CD1c-positive myeloid dendritic cell (primary cell): Measurements from ENCODE around the gene ANKRD11.
"Not testable (repeated sequence)": the region's sequence is repeated elsewhere in the genome, so short reads cannot be mapped to it uniquely, and the experiment has no call there.

Experiments used
- DNase-seq: peaks from one replicate; pipeline ENCODE4 v3.0.0-alpha.2; 2016; ENCODE audit errors: extremely low spot score

The ANKRD11 gene

GRCh38 chr16:89481356-89481955 lies 8.9 kb downstream of the ANKRD11 start:
- no peak for DNase-seq

DNA sequence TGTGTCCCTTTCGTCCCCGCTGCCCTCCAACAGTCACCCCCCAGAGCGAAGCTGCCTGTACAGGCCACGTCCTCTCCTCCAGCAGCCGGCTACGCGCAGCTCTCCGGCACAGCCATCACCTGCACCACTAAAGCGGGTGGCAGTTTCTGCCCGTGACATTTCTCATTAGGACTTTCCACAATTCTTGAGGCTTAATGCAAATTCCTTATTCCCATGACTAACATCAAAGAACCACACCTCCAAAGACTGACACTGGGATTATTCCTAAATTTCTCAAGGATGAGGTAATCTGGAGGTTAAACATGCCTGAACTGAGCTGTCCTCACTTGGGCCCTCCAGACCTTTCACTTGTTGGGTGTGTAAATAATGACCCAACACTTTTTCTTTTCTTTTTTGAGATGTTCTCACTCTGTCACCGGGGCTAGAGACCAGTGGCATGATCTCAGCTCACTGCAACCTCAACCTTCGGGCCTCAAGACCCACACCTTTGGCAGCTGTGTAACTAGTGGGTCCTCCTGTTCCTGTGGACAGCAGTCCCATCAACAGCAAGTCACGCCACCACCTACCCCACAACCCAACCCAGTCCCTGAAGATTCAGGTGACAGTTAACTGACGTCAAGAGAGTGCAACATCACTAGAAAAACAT lies 11.7 kb downstream of the ANKRD11 start:
- DNase-seq: peak; percentile 9

DNA sequence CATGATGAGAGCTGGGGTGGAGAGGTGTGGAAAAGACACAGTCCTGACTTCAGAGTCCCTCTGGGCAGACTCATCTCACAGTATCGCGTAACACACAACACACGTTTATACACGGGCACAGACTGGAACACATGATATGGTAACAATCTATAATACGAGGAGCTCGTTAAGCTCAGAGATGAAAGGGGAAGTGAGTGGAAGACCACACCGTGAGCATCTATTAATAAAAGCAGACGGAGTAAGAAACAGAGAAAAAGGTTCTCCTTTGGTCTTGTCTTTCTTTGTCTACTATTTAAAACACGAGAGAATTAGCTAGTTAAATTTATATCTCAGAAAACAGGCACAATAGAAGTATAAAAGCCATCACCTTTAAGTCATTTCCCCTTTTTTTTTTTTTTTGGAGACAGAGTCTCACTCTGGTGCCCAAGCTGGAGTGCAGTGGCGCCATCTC lies 13.5 kb downstream of the ANKRD11 start:
- DNase-seq: peak; percentile 41

- DNase-seq: no peak
Observed at GRCh38 chr16:89476379-89476778, 14.0 kb downstream of the ANKRD11 start.

DNA sequence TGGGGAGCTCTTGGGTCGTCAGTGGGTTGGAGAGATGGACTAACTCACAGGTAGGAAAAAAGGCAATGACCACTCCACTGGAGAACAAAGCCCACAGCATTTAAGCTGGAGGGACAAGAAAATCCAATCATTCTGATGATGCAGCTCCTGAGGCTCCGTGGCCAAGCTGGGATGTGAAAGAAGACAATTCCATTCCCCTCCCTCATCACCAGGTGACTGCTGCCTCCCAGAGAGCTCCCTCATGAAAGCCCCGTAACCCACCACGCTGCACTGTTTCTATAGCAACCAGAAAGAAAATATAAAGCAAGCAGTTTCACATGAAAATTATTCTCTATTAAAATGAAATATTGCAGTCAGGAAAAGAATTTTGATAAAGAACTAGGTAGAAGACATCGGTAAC lies 15.2 kb downstream of the ANKRD11 start:
- no peak for DNase-seq

DNA sequence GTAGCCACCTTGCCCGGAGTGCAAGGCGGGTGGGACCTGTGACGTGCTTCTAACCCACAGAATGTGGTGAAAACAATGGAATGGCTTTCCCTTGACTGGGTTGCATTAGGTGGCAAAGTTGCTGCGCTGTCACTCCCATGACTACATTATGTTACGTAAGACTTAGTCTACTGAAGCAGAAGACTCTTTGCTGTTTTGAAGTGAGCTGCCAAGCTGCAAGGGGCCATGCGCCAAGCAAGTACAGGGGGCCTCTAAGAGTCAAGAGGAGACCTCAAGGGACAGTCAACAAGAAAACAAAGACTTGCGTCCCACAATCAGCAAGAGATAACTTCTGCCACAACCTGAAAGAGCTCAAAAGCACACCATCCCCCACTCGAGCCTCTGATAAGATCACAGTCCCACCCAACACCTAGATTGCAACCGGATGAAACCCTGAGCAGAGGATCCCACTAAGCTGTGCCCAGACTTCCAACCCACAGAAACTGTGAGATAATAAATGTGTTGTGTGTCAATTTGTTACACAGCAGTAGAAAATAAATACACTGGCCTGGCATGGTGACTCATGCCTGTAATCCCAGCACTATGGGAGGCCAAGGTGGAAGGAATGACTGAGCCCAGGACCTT lies 16.5 kb downstream of the ANKRD11 start:
- DNase-seq: peak; percentile 53

DNA sequence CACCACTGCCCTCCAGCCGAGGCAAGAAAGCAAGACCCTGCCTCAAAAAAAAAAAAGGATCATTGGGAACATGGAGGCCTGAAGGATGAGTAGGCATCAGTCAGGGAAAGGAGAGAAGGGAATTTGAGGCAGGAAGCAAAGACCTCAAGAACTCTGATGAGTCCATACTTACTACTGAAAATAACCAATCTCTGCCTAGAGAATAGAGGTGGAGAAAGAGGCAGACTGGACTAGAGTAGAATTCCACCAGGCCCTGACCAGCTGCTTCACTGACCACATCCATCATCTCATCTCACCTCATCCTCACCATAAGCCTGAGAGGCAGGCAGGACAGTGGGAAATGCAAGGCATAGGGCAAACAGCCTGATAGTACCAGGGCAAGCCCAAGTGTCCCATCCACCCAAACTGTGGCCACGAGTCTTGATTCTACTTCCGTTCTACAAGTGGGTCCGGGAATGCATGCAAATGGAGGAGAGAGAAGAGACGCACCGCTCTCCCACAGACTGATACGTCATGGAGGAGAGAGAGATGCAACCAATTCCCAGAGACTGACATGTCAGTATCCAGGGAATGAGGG lies 17.1 kb downstream of the ANKRD11 start:
- DNase-seq: no peak

- DNase-seq: peak; percentile 13
Observed at GRCh38 chr16:89472711-89473075, 17.7 kb downstream of the ANKRD11 start.

GRCh38 chr16:89467382-89467781 lies 23.0 kb downstream of the ANKRD11 start:
- no peak for DNase-seq

- no peak for DNase-seq
Observed at GRCh38 chr16:89466920-89467319, 23.4 kb downstream of the ANKRD11 start.

DNA sequence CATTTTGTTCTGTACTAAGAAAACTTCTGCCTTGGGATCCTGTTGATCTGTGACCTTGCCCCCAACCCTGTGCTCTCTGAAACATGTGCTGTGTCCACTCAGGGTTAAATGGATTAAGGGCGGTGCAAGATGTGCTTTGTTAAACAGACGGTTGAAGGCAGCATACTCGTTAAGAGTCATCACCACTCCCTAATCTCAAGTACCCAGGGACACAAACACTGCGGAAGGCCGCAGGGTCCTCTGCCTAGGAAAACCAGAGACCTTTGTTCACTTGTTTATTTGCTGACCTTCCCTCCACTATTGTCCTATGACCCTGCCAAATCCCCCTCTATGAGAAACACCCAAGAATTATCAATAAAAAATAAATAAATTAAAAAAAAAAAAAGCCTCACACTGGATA lies 27.0 kb downstream of the ANKRD11 start:
- not testable (repeated sequence) for DNase-seq

GRCh38 chr16:89462639-89463038 lies 27.7 kb downstream of the ANKRD11 start:
- DNase-seq: not testable (repeated sequence)

DNA sequence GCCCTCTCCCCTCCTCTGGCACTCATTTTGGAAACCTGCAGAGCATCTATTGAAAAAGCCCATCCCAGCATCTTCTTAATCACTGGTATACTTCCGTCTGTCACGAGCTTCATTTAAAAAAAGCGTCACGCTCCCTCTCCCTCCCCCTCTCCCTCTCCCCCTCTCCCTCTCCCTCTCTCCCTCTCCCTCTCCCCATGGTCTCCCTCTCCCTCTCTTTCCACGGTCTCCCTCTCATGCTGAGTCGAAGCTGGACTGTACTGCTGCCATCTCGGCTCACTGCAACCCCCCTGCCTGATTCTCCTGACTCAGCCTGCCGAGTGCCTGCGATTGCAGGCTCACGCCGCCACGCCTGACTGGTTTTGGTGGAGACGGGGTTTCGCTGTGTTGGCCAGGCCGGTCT lies 28.5 kb downstream of the ANKRD11 start:
- not testable (repeated sequence) for DNase-seq

DNA sequence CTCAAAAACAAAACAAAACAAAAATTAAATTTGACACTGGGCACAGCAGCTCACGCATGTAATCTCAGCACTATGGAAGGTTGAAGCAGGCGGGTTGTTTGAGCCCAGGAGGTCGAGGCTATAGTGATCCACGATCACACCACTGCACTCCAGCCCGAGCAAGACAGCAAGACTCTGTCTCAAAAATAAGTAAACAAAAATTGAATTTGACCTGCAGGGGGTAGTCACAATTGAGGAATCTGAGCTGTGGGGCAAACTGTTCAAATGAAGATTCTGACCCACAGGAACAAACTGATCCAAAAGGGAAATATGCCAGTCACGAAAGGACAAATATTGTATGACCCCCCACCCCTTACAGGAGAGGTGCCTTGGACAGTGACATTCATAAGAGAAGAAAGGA lies 29.8 kb downstream of the ANKRD11 start:
- DNase-seq: no peak

GRCh38 chr16:89458967-89459366 lies 31.4 kb downstream of the ANKRD11 start:
- no peak for DNase-seq

GRCh38 chr16:89458551-89458950 lies 31.8 kb downstream of the ANKRD11 start:
- no peak for DNase-seq

DNA sequence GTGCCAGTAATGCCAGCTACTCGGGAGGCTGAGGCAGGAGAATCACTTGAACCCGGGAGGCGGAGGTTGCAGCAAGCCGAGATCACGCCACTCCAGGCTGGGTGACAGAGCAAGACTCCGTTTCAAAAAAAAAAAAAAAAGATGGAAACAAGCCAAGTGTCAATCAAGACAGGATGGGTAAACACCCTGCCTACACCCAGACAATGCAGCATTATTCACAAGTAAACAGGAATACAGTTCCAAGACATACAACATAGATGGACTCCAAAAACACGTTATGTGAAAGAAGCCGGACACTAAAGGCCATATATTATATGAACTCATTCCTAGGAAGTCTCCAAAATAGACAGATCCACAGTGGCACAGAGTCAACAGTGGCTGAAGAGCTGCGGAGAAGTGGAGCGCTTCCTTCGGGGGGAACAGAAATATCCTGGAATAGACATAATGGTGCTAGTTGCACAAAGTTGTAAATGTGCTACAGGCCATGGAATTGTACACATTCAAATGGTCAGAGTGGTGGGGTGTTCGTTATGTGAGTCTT lies 33.9 kb downstream of the ANKRD11 start:
- no peak for DNase-seq

DNA sequence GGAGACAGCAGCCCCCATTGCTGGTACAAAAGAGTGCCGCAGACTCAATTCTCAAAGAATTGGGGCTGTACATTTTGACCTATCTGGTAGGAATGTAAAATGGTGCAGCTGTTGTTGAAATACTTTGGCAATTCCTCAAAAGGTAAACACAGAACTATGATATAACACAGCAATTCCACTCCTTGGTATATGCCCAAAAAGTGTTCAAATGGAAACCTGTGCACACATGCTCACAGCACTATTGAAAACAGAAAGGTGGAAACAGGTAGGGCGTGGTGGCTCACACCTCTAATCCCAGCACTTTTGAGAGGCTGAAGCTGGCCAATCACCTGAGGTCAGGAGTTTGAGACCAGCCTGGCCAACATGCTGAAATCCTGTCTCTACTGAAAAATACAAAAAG lies 34.7 kb downstream of the ANKRD11 start:
- no peak for DNase-seq

- DNase-seq: no peak
Observed at GRCh38 chr16:89455178-89455577, 35.2 kb downstream of the ANKRD11 start.

GRCh38 chr16:89454378-89455125 lies 35.8 kb downstream of the ANKRD11 start:
- not testable (repeated sequence) for DNase-seq

GRCh38 chr16:89453501-89454321 lies 36.6 kb downstream of the ANKRD11 start:
- DNase-seq: peak; percentile 72
